HEK293 (cell line): Measurements from ENCODE around the gene NDRG4.

Source experiments
- CTCF ChIA-PET: fragments of 350-600 bp; formaldehyde crosslinking; extraction: SDS; loops from one replicate; lab custom pipeline; 2021; ENCODE audit warnings: antibody characterized with exemption; lab: Yijun Ruan, JAX
- POLR2A ChIA-PET: fragments of 300-600 bp; formaldehyde crosslinking; extraction: SDS; loops from one replicate; lab custom pipeline; 2020; ENCODE audit warnings: antibody characterized with exemption, inconsistent platforms; lab: Yijun Ruan, JAX
- H3K27ac ChIP-seq: fragments of 200-500 bp; sonication (Bioruptor generic); 2 replicates; pipeline ENCODE4 v1.5.1; 2014; ENCODE audit warnings: low read depth, low read length, control low read depth, inconsistent platforms; ENCODE audit errors: extremely low read depth
- H3K36me3 ChIP-seq, 2 experiments: fragments of 200-500 bp in 1 of 2; sonication (Bioruptor generic) in 1 of 2; 1 replicate in 1 of 2; 2 replicates in 1 of 2; pipeline ENCODE4 v1.5.1; 2014 to 2017; ENCODE audit warnings: inconsistent platforms in 2 of 2, low read length in 2 of 2; ENCODE audit not compliant: control insufficient read depth in 2 of 2, insufficient read depth in 1 of 2
- H3K4me1 ChIP-seq: fragments of 200-500 bp; sonication (Bioruptor generic); 2 replicates; pipeline ENCODE4 v1.5.1; 2014; ENCODE audit warnings: mild to moderate bottlenecking, low read length, inconsistent platforms; ENCODE audit not compliant: control insufficient read depth, insufficient read depth
- H3K4me3 ChIP-seq: 2 replicates; pipeline ENCODE4 v1.5.1; 2011; ENCODE audit warnings: low read depth, mild to moderate bottlenecking, control low read depth, low read length, moderate library complexity
- H3K9me3 ChIP-seq: fragments of 200-500 bp; sonication (Bioruptor generic); 2 replicates; pipeline ENCODE4 v1.5.1; 2014; ENCODE audit warnings: low read depth, low read length, inconsistent platforms; ENCODE audit not compliant: control insufficient read depth, insufficient read depth
- EGR2 ChIP-seq: fragments of 450-650 bp; formaldehyde crosslinking; IDR thresholded peaks from 2 replicates; pipeline ENCODE4 v1.5.1; 2016; ENCODE audit warnings: low read depth, missing biosample characterization, missing genetic modification characterization
- GLIS2 ChIP-seq: fragments of 450-650 bp; formaldehyde crosslinking; IDR thresholded peaks from 2 replicates; pipeline ENCODE4 v1.5.1; 2016; ENCODE audit warnings: missing biosample characterization, missing genetic modification characterization
- KLF8 ChIP-seq: fragments of 450-650 bp; formaldehyde crosslinking; IDR thresholded peaks from 2 replicates; pipeline ENCODE4 v1.5.1; 2016; ENCODE audit warnings: missing biosample characterization, missing genetic modification characterization
- MEIS1 ChIP-seq: sonication (generic); formaldehyde crosslinking; IDR thresholded peaks from 2 replicates; pipeline ENCODE4 v1.8.1; 2022; ENCODE audit warnings: missing genetic modification reagents, mild to moderate bottlenecking, borderline replicate concordance
- ZBTB17 ChIP-seq: fragments of 450-650 bp; formaldehyde crosslinking; IDR thresholded peaks from 2 replicates; pipeline ENCODE4 v1.5.1; 2016; ENCODE audit warnings: missing biosample characterization, missing genetic modification characterization
- ZBTB20 ChIP-seq: fragments of 450-650 bp; formaldehyde crosslinking; IDR thresholded peaks from 2 replicates; pipeline ENCODE4 v1.5.1; 2016; ENCODE audit warnings: missing biosample characterization, missing genetic modification characterization
- ZNF221 ChIP-seq: fragments of 450-650 bp; formaldehyde crosslinking; IDR thresholded peaks from 2 replicates; pipeline ENCODE4 v1.5.1; 2017; ENCODE audit warnings: missing biosample characterization, missing genetic modification characterization, borderline replicate concordance
- ZNF335 ChIP-seq: fragments of 450-650 bp; formaldehyde crosslinking; conservative IDR thresholded peaks from 2 replicates; pipeline ENCODE4 v1.5.1; 2016; ENCODE audit warnings: missing biosample characterization, missing genetic modification characterization
- ZNF549 ChIP-seq: fragments of 450-650 bp; IDR thresholded peaks from 2 replicates; pipeline ENCODE4 v1.5.1; 2018; ENCODE audit warnings: missing biosample characterization, missing genetic modification characterization, mild to moderate bottlenecking, inconsistent platforms, moderate library complexity
- ZNF561 ChIP-seq: fragments of 450-650 bp; IDR thresholded peaks from 2 replicates; pipeline ENCODE4 v1.5.1; 2018; ENCODE audit warnings: missing biosample characterization, missing genetic modification characterization, borderline replicate concordance
- TF ChIP-seq, protein P1 (sequence below): fragments of 450-650 bp; formaldehyde crosslinking; IDR thresholded peaks from 2 replicates; pipeline ENCODE4 v1.5.1; 2016; ENCODE audit warnings: missing biosample characterization, missing genetic modification characterization
- TF ChIP-seq, protein P2 (sequence below): fragments of 450-650 bp; formaldehyde crosslinking; IDR thresholded peaks from 2 replicates; pipeline ENCODE4 v1.5.1; 2017; ENCODE audit warnings: missing biosample characterization, missing genetic modification characterization
- TF ChIP-seq, protein P3 (sequence below): fragments of 450-650 bp; formaldehyde crosslinking; IDR thresholded peaks from 2 replicates; pipeline ENCODE4 v1.5.1; 2016; ENCODE audit warnings: missing biosample characterization, missing genetic modification characterization
- TF ChIP-seq, protein P4 (sequence below): fragments of 450-650 bp; formaldehyde crosslinking; conservative IDR thresholded peaks from 2 replicates; pipeline ENCODE4 v1.5.1; 2016; ENCODE audit warnings: low read depth, missing biosample characterization, missing genetic modification characterization
- TF ChIP-seq, protein P5 (sequence below): fragments of 450-650 bp; formaldehyde crosslinking; IDR thresholded peaks from 2 replicates; pipeline ENCODE4; 2016; ENCODE audit warnings: missing biosample characterization, missing genetic modification characterization
- TF ChIP-seq, protein P6 (sequence below): fragments of 450-650 bp; formaldehyde crosslinking; IDR thresholded peaks from 2 replicates; pipeline ENCODE4 v1.5.1; 2017; ENCODE audit warnings: missing biosample characterization, missing genetic modification characterization
- TF ChIP-seq, protein P7 (sequence below): fragments of 450-650 bp; formaldehyde crosslinking; IDR thresholded peaks from 2 replicates; pipeline ENCODE4 v1.5.1; 2016; ENCODE audit warnings: missing biosample characterization, missing genetic modification characterization

NDRG4 gene

DNA sequence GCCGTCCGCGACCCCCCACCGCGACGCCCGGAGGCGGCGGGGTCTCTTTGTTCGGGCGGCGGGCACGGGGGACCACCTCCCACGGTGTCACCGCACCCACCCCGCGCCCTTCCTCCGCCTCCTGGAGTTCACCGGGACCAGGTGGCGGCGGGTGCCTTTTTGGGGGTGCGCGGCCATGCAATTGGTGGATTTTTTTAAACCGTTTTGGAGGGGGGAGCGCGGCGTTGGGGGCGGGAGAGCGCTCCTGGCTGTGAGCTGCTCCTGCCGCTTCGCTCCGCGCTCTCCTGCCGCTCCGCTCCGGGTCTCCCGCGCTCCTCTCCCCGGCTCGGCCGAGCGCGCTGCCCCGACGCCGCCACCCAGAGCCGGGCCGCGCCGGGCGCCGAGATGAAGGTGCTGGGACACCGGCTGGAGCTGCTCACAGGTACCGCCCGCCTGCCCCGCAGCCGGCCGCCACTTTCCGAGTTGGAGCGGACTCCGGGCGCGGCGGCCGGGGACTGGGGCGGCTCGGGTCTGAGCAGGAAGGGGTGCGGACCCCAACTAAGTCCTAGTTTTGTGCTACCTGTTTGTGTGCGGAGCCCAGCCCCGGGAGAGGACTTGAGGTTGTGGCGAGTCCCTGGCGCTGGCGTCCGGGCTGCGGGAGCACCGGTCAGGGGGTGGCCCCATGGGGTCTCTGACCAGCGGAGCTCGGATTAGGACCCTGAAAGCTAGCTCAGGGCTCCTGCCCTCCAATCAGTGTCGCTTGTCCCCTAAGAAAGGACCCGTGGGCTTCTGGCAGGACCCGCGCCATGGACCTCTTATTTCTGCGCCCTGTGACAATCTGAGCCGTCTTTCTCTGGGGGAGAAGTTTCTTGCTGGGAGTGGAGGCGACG lies 35.7 kb upstream of the NDRG4 start (continued):
- TF ChIP-seq EGR2 (tag by site-specific recombination) (peak; percentile 30; the same call in 1 of the 2 replicates), ZNF549 (no peak), ZNF561 (tag by site-specific recombination) (no peak; the same call in 1 of the 2 replicates), KLF8 (tag by site-specific recombination) (peak; percentile 49; the same call in 1 of the 2 replicates), ZNF221 (tag by site-specific recombination) (no peak)
- TF ChIP-seq, protein P1, sequence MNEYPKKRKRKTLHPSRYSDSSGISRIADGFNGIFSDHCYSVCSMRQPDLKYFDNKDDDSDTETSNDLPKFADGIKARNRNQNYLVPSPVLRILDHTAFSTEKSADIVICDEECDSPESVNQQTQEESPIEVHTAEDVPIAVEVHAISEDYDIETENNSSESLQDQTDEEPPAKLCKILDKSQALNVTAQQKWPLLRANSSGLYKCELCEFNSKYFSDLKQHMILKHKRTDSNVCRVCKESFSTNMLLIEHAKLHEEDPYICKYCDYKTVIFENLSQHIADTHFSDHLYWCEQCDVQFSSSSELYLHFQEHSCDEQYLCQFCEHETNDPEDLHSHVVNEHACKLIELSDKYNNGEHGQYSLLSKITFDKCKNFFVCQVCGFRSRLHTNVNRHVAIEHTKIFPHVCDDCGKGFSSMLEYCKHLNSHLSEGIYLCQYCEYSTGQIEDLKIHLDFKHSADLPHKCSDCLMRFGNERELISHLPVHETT (tag by site-specific recombination), result no peak
- TF ChIP-seq, protein P2, sequence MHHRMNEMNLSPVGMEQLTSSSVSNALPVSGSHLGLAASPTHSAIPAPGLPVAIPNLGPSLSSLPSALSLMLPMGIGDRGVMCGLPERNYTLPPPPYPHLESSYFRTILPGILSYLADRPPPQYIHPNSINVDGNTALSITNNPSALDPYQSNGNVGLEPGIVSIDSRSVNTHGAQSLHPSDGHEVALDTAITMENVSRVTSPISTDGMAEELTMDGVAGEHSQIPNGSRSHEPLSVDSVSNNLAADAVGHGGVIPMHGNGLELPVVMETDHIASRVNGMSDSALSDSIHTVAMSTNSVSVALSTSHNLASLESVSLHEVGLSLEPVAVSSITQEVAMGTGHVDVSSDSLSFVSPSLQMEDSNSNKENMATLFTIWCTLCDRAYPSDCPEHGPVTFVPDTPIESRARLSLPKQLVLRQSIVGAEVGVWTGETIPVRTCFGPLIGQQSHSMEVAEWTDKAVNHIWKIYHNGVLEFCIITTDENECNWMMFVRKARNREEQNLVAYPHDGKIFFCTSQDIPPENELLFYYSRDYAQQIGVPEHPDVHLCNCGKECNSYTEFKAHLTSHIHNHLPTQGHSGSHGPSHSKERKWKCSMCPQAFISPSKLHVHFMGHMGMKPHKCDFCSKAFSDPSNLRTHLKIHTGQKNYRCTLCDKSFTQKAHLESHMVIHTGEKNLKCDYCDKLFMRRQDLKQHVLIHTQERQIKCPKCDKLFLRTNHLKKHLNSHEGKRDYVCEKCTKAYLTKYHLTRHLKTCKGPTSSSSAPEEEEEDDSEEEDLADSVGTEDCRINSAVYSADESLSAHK (tag by site-specific recombination), result no peak
- TF ChIP-seq, protein P3, sequence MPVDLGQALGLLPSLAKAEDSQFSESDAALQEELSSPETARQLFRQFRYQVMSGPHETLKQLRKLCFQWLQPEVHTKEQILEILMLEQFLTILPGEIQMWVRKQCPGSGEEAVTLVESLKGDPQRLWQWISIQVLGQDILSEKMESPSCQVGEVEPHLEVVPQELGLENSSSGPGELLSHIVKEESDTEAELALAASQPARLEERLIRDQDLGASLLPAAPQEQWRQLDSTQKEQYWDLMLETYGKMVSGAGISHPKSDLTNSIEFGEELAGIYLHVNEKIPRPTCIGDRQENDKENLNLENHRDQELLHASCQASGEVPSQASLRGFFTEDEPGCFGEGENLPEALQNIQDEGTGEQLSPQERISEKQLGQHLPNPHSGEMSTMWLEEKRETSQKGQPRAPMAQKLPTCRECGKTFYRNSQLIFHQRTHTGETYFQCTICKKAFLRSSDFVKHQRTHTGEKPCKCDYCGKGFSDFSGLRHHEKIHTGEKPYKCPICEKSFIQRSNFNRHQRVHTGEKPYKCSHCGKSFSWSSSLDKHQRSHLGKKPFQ (tag by site-specific recombination), result no peak
- TF ChIP-seq, protein P4, sequence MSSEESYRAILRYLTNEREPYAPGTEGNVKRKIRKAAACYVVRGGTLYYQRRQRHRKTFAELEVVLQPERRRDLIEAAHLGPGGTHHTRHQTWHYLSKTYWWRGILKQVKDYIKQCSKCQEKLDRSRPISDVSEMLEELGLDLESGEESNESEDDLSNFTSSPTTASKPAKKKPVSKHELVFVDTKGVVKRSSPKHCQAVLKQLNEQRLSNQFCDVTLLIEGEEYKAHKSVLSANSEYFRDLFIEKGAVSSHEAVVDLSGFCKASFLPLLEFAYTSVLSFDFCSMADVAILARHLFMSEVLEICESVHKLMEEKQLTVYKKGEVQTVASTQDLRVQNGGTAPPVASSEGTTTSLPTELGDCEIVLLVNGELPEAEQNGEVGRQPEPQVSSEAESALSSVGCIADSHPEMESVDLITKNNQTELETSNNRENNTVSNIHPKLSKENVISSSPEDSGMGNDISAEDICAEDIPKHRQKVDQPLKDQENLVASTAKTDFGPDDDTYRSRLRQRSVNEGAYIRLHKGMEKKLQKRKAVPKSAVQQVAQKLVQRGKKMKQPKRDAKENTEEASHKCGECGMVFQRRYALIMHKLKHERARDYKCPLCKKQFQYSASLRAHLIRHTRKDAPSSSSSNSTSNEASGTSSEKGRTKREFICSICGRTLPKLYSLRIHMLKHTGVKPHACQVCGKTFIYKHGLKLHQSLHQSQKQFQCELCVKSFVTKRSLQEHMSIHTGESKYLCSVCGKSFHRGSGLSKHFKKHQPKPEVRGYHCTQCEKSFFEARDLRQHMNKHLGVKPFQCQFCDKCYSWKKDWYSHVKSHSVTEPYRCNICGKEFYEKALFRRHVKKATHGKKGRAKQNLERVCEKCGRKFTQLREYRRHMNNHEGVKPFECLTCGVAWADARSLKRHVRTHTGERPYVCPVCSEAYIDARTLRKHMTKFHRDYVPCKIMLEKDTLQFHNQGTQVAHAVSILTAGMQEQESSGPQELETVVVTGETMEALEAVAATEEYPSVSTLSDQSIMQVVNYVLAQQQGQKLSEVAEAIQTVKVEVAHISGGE, result no peak

DNA sequence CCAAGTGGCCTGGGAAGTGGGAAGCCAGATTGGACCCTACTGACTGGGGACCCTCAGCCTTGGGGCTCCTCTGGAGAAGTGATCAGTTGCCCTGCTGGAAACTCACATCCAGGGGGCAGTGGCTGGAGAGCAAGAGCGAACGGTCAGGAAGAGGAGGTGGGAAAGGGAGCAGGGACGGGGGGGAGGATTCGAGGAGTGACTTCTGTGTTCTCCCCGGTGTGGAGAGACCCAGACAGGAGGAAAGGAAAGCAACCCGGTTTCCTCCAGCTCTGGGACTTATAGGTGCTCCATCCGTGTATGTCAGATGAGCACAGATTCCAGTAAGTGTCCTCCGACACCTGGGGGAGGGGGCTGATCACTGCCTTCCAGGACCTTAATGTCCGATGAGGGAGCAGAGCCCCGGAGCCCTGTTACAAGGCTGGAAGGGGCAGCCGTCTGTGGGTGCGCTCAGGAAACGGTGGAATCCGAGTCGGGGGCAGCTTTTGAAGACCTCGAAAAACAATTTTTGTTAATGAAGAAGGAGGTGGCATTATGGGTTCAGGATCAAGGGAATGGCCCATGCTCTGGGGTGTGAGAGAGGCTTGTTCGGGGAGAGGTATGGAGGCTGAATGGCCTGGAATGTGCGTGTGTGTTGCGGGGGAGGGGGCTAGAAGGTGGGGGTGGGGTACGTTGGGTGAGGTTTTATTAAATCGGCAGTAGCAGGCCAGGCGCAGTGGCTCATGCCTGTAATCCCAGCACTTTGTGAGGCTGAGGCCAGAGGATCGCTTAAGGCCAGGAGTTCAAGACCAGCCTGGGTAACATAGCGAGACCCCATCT lies 34.8 kb upstream of the NDRG4 start:
- Histone ChIP-seq H3K27ac (no peak overlapping the region; the same call in 1 of the 2 replicates), H3K36me3 (no peaks in the 10 kb centered on the region), H3K4me1 (peaks cover 2% of the 10 kb centered on the region; the same call in 1 of the 2 replicates), H3K9me3 (no peaks in the 10 kb centered on the region), H3K4me3 (peak overlapping the region; percentile 39; the same call in 1 of the 2 replicates)
- CTCF ChIA-PET, result interaction anchor here (0.5 to 2.2 kb wide), 4 partner anchors 22 to 169 kb away, joined by 3 to 7 read pairs (median 5); no protein-coding TSS in a partner anchor
- TF ChIP-seq, protein P5, sequence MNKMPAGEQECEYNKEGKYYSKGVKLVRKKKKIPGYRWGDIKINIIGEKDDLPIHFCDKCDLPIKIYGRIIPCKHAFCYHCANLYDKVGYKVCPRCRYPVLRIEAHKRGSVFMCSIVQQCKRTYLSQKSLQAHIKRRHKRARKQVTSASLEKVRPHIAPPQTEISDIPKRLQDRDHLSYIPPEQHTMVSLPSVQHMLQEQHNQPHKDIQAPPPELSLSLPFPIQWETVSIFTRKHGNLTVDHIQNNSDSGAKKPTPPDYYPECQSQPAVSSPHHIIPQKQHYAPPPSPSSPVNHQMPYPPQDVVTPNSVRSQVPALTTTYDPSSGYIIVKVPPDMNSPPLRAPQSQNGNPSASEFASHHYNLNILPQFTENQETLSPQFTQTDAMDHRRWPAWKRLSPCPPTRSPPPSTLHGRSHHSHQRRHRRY (tag by site-specific recombination), result no peak
- TF ChIP-seq GLIS2 (tag by site-specific recombination), result 0 out of 2 replicates have a peak, but pooled peaks have one; percentile 5
- TF ChIP-seq, protein P6, sequence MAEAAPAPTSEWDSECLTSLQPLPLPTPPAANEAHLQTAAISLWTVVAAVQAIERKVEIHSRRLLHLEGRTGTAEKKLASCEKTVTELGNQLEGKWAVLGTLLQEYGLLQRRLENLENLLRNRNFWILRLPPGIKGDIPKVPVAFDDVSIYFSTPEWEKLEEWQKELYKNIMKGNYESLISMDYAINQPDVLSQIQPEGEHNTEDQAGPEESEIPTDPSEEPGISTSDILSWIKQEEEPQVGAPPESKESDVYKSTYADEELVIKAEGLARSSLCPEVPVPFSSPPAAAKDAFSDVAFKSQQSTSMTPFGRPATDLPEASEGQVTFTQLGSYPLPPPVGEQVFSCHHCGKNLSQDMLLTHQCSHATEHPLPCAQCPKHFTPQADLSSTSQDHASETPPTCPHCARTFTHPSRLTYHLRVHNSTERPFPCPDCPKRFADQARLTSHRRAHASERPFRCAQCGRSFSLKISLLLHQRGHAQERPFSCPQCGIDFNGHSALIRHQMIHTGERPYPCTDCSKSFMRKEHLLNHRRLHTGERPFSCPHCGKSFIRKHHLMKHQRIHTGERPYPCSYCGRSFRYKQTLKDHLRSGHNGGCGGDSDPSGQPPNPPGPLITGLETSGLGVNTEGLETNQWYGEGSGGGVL (tag by site-specific recombination), result peak; percentile 30; the same call in 1 of the 2 replicates
- TF ChIP-seq ZBTB20 (tag by site-specific recombination), result peak; percentile 97
- no peak for TF ChIP-seq MEIS1 (CRISPR knock-in tag)
- TF ChIP-seq ZBTB17 (tag by site-specific recombination), result peak; percentile 68; the same call in 1 of the 2 replicates
- 0 out of 2 replicates have a peak, but pooled peaks have one; percentile 16 for TF ChIP-seq ZNF335 (tag by site-specific recombination)
- TF ChIP-seq, protein P7, sequence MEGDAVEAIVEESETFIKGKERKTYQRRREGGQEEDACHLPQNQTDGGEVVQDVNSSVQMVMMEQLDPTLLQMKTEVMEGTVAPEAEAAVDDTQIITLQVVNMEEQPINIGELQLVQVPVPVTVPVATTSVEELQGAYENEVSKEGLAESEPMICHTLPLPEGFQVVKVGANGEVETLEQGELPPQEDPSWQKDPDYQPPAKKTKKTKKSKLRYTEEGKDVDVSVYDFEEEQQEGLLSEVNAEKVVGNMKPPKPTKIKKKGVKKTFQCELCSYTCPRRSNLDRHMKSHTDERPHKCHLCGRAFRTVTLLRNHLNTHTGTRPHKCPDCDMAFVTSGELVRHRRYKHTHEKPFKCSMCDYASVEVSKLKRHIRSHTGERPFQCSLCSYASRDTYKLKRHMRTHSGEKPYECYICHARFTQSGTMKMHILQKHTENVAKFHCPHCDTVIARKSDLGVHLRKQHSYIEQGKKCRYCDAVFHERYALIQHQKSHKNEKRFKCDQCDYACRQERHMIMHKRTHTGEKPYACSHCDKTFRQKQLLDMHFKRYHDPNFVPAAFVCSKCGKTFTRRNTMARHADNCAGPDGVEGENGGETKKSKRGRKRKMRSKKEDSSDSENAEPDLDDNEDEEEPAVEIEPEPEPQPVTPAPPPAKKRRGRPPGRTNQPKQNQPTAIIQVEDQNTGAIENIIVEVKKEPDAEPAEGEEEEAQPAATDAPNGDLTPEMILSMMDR, result peak; percentile 50; the same call in 1 of the 2 replicates
- POLR2A ChIA-PET, result interaction anchor here (1.5 to 1.6 kb wide), 2 partner anchors 9 to 12 kb away, joined by 3 to 4 read pairs; no protein-coding TSS in a partner anchor
